ENCODE data around the gene PLSCR5. TPM values are rescaled to one million over a fixed set of nuclear protein-coding genes. Genes with fewer than 3 reads are reported as not detected.

Gene PLSCR5
- total RNA-seq, 1 donor from 2014 or later, result not detected

GRCh38 chr3:146611096-146611495 lies 6.0 kb upstream of the PLSCR5 start:
- Mint-ChIP-seq H3K36me3 (ENCODE audit: low read depth) (no peaks in the 10 kb centered on the region), H3K4me1 (ENCODE audit: low read depth) (no peaks in the 10 kb centered on the region), H3K4me3 (ENCODE audit: unreplicated experiment) (no peak overlapping the region), H3K9me3 (ENCODE audit: low read depth) (no peaks in the 10 kb centered on the region), H3K27ac (ENCODE audit: unreplicated experiment) (no peak overlapping the region), H3K27me3 (ENCODE audit: low read depth) (no peaks in the 10 kb centered on the region)
- no peak for DNase-seq (ENCODE audit: low spot score)
- TF ChIP-seq, protein P1, sequence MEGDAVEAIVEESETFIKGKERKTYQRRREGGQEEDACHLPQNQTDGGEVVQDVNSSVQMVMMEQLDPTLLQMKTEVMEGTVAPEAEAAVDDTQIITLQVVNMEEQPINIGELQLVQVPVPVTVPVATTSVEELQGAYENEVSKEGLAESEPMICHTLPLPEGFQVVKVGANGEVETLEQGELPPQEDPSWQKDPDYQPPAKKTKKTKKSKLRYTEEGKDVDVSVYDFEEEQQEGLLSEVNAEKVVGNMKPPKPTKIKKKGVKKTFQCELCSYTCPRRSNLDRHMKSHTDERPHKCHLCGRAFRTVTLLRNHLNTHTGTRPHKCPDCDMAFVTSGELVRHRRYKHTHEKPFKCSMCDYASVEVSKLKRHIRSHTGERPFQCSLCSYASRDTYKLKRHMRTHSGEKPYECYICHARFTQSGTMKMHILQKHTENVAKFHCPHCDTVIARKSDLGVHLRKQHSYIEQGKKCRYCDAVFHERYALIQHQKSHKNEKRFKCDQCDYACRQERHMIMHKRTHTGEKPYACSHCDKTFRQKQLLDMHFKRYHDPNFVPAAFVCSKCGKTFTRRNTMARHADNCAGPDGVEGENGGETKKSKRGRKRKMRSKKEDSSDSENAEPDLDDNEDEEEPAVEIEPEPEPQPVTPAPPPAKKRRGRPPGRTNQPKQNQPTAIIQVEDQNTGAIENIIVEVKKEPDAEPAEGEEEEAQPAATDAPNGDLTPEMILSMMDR (IDR thresholded peaks at IDR 0.05), result no peak

GRCh38 chr3:146598535-146598934 lies 6.6 kb downstream of the PLSCR5 start:
- Mint-ChIP-seq H3K36me3 (ENCODE audit: low read depth) (no peaks in the 10 kb centered on the region), H3K4me3 (ENCODE audit: unreplicated experiment) (no peak overlapping the region), H3K9me3 (ENCODE audit: low read depth) (no peaks in the 10 kb centered on the region), H3K27ac (ENCODE audit: unreplicated experiment) (no peak overlapping the region), H3K4me1 (ENCODE audit: low read depth) (no peaks in the 10 kb centered on the region), H3K27me3 (ENCODE audit: low read depth) (no peaks in the 10 kb centered on the region)
- no peak for DNase-seq (ENCODE audit: low spot score)
- TF ChIP-seq, protein P1 (IDR thresholded peaks at IDR 0.05), result no peak

GRCh38 chr3:146594843-146595482 lies 10.2 kb downstream of the PLSCR5 start:
- H3K4me1 Mint-ChIP-seq (ENCODE audit: low read depth), result peaks cover 5% of the 10 kb centered on the region
- H3K27me3 Mint-ChIP-seq (ENCODE audit: low read depth), result no peaks in the 10 kb centered on the region

GRCh38 chr3:146593776-146594175 lies 11.4 kb downstream of the PLSCR5 start:
- Mint-ChIP-seq H3K27ac (ENCODE audit: unreplicated experiment) (no peak overlapping the region), H3K27me3 (ENCODE audit: low read depth) (no peaks in the 10 kb centered on the region), H3K36me3 (ENCODE audit: low read depth) (no peaks in the 10 kb centered on the region), H3K4me3 (ENCODE audit: unreplicated experiment) (no peak overlapping the region), H3K4me1 (ENCODE audit: low read depth) (peaks cover 5% of the 10 kb centered on the region), H3K9me3 (ENCODE audit: low read depth) (no peaks in the 10 kb centered on the region)
- no peak for DNase-seq (ENCODE audit: low spot score)
- TF ChIP-seq, protein P1 (IDR thresholded peaks at IDR 0.05), result no peak

More at GRCh38 chr3:146594843-146595482, 10.2 kb downstream of the PLSCR5 start:
- Mint-ChIP-seq H3K36me3 (ENCODE audit: low read depth) (no peaks in the 10 kb centered on the region), H3K9me3 (ENCODE audit: low read depth) (no peaks in the 10 kb centered on the region), H3K27ac (ENCODE audit: unreplicated experiment) (no peak overlapping the region), H3K4me3 (ENCODE audit: unreplicated experiment) (no peak overlapping the region)
- TF ChIP-seq, protein P1 (IDR thresholded peaks at IDR 0.05), result peak; percentile 83
- no peak for DNase-seq (ENCODE audit: low spot score)

GRCh38 chr3:146590521-146590920 lies 14.6 kb downstream of the PLSCR5 start:
- Mint-ChIP-seq H3K9me3 (ENCODE audit: low read depth) (no peaks in the 10 kb centered on the region), H3K4me3 (ENCODE audit: unreplicated experiment) (no peak overlapping the region), H3K4me1 (ENCODE audit: low read depth) (peaks cover 5% of the 10 kb centered on the region), H3K27me3 (ENCODE audit: low read depth) (no peaks in the 10 kb centered on the region), H3K36me3 (ENCODE audit: low read depth) (no peaks in the 10 kb centered on the region), H3K27ac (ENCODE audit: unreplicated experiment) (no peak overlapping the region)
- TF ChIP-seq, protein P1 (IDR thresholded peaks at IDR 0.05), result no peak
- no peak for DNase-seq (ENCODE audit: low spot score)
